Psoas muscle (tissue), 8 donors: ENCODE results near the gene CENPL. TPM values are rescaled to one million over a fixed set of nuclear protein-coding genes. Genes with fewer than 3 reads are reported as not detected.
"Not testable (repeated sequence)": the region's sequence is repeated elsewhere in the genome, so short reads cannot be mapped to it uniquely, and the experiment has no call there.

ENCODE experiments used
- ATAC-seq, 4 donors: fragments of 200-7000 bp; cut with Tn5 transposase; one replicate each; pipeline ENCODE4 v1.9.1; 2020; ENCODE audit warnings: moderate library complexity in 3 of 4, mild to moderate bottlenecking in 2 of 4
- DNase-seq, 2 donors: peaks; one replicate each; pipeline ENCODE4 v3.0.0-alpha.2; 2020
- H3K27ac ChIP-seq: fragments of 200-600 bp; one replicate; pipeline ENCODE4 v1.8.0; 2022
- H3K27me3 ChIP-seq, 3 donors: fragments of 200-600 bp in 1 of 3; one replicate each; pipeline versions ENCODE4 v1.6.1 to v1.8.0; 2013 to 2022; ENCODE audit warnings: low read length in 2 of 3, mild to moderate bottlenecking in 2 of 3, moderate library complexity in 1 of 3; ENCODE audit not compliant: insufficient read depth in 3 of 3
- H3K36me3 ChIP-seq, 2 donors: fragments of 200-600 bp in 1 of 2; one replicate each; pipeline versions ENCODE4 v1.6.1 to v1.8.0; 2013 to 2022; ENCODE audit warnings: low read depth in 1 of 2, mild to moderate bottlenecking in 1 of 2, moderate library complexity in 1 of 2; ENCODE audit not compliant: insufficient read depth in 1 of 2
- H3K4me1 ChIP-seq: fragments of 200-600 bp; one replicate; pipeline ENCODE4 v1.8.0; 2022
- H3K4me3 ChIP-seq: fragments of 200-600 bp; one replicate; pipeline ENCODE4 v1.8.0; 2022; ENCODE audit warnings: mild to moderate bottlenecking
- H3K9me3 ChIP-seq: fragments of 200-600 bp; one replicate; pipeline ENCODE4 v1.8.0; 2022
- CTCF ChIP-seq: fragments of 200-600 bp; IDR thresholded peaks from one replicate; pipeline ENCODE4 v1.8.0; 2022; ENCODE audit warnings: antibody characterized with exemption
- WGBS, 3 donors: extraction: QIAGEN DNeasy Blood & Tissue Kit; methylation state at CpG; one replicate each; pipeline versions ENCODE4 v1.1.6 to v1.1.7; 2013; 5-methylcytosine and 5-hydroxymethylcytosine counted together
- intact Hi-C, 2 donors: fragments of 100-400 bp; cut with DNase I; formaldehyde crosslinking; loops; one replicate each; pipeline versions ENCODE4 v1.11.0 to v1.14.2; 2022
- polyA plus RNA-seq, 3 donors: library from polyadenylated mRNA; stranded (reverse); fragments of 200-250 nt; gene quantifications; one replicate each; pipeline ENCODE4 v1.2.3, GENCODE V29; 2013
- total RNA-seq, 4 donors: library from RNA; stranded (reverse); fragmentation: NEBNext Ultra II Directional in 2 of 4; extraction: Animal tissue kit (Norgen Biotek cat#: 25700) in 2 of 4; gene quantifications; one replicate each; pipeline versions ENCODE4 v1.2.1 to v1.2.4, GENCODE V29; 2021 to 2023
- donor health status: healthy with polysubstance abuse.
- donor health status: DM: no; HTN: no; CAD: no; lungs with moderate emphysema.
- donor health status: Bipolar disorder and iron deficiency.
- donor health status: healthy.
- donor health status: DM: yes; HTN: yes; CAD: no.
- donor health status: DM: no; HTN: no; CAD: no.
- donor health status: DM: no; HTN: no; CAD: no.
- donor health status: DM: yes; HTN: yes; CAD: no.

Gene CENPL
- total and polyA plus RNA-seq, 7 donors, result 2.1 to 7.0 (median 5.0) TPM

- peaks cover 0 to 54% of the 10 kb centered on the region in 2 donors for H3K36me3 ChIP-seq
Measured at GRCh38 chr1:173802961-173803360, 21.7 kb downstream of the CENPL start.

DNA sequence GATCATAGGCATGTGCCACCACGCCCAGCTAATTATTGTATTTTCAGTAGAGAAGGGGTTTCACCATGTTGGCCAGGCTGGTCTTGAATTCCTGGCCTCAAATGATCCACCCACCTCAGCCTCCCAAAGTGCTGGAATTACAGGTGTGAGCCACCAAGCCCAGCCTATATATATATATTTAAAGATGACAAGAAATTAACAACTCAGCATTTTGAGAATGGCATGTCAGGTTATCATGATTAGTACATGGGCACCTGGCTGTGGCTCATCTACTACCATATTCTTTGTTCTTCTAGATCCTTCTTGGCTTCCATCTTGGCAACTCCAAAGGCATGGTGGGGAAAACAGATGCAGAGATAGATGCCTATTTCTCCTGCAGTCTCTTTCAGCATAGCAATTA lies 24.7 kb downstream of the CENPL start:
- H3K27ac ChIP-seq, H3K27me3 ChIP-seq, H3K4me1 ChIP-seq, ATAC-seq, DNase-seq, H3K9me3 ChIP-seq, H3K4me3 ChIP-seq: not testable (repeated sequence)
- peaks cover 0 to 28% of the 10 kb centered on the region in 2 donors for H3K36me3 ChIP-seq
- intact Hi-C loops, result loop anchor here in 1 of 2 donors (10.0 kb wide), 1 partner anchor 365 kb away; no protein-coding TSS in a partner anchor
- 96 to 100% (median 98%) methylated on average over 1 of the region's 1 CpG for WGBS, 3 donors

More at GRCh38 chr1:173802961-173803360, 21.7 kb downstream of the CENPL start:
- H3K27ac ChIP-seq, result no peak overlapping the region
- H3K4me1 ChIP-seq, result no peaks in the 10 kb centered on the region
- no peaks in the 10 kb centered on the region for H3K9me3 ChIP-seq
- 95 to 98% (median 97%) methylated on average over 2 of the region's 2 CpGs for WGBS, 3 donors
- DNase-seq (no peak), ATAC-seq (no peak)
- H3K4me3 ChIP-seq, result no peak overlapping the region
- H3K27me3 ChIP-seq, result no peaks in the 10 kb centered on the region
- TF ChIP-seq CTCF, result no peak
- intact Hi-C loops, result no loop called here

- intact Hi-C loops, result loop anchor here in 1 of 2 donors (10.0 kb wide), 1 partner anchor 363 kb away; no protein-coding TSS in a partner anchor
- no peak for TF ChIP-seq CTCF
- Histone ChIP-seq H3K9me3 (peaks cover 6% of the 10 kb centered on the region), H3K27ac (no peak overlapping the region), H3K27me3 (no peaks in the 10 kb centered on the region), H3K4me3 (no peak overlapping the region), H3K36me3 (peaks cover 0 to 26% of the 10 kb centered on the region in 2 donors), H3K4me1 (no peaks in the 10 kb centered on the region)
- ATAC-seq, result no peak
- DNase-seq, result no peak
Measured at GRCh38 chr1:173798078-173798477, 26.6 kb downstream of the CENPL start.

GRCh38 chr1:173789841-173790240 lies 34.8 kb downstream of the CENPL start:
- no peak for TF ChIP-seq CTCF
- Histone ChIP-seq H3K27ac (no peak overlapping the region), H3K36me3 (peaks cover 0 to 29% of the 10 kb centered on the region in 2 donors), H3K4me3 (no peak overlapping the region), H3K4me1 (no peaks in the 10 kb centered on the region), H3K9me3 (no peaks in the 10 kb centered on the region), H3K27me3 (no peaks in the 10 kb centered on the region)
- 97 to 99% (median 98%) methylated on average over 2 of the region's 2 CpGs for WGBS, 3 donors
- DNase-seq (no peak), ATAC-seq (no peak)
- intact Hi-C loops, result loop anchor here in 1 of 2 donors (10.0 kb wide), 1 partner anchor 355 kb away; no protein-coding TSS in a partner anchor

DNA sequence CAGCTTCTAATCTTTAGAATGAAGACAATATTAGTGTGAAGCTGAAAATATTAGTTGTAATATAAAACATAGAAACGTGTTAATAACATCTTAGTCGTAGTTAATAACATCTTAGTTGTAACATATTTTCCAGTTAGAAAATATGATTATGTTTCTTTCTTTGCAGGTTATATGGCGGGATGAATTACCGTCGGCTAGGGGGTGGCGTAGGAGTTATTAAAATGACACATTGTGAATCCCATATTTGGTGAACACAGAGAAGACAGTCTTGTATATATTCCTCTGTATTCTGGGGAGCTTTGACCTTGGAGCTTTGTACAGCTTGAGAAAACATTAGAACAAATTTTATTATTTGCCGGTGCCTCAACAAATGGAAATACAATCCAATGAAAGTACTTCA lies 39.7 kb downstream of the CENPL start:
- no peak overlapping the region for H3K4me3 ChIP-seq
- WGBS, 3 donors, result 96 to 97% (median 97%) methylated on average over 7 of the region's 7 CpGs
- H3K27me3 ChIP-seq, result no peaks in the 10 kb centered on the region
- DNase-seq (no peak), ATAC-seq (no peak)
- no peaks in the 10 kb centered on the region for H3K4me1 ChIP-seq
- no peak overlapping the region for H3K27ac ChIP-seq
- intact Hi-C loops, result no loop called here
- no peaks in the 10 kb centered on the region for H3K9me3 ChIP-seq
- peaks cover 0 to 67% of the 10 kb centered on the region in 2 donors for H3K36me3 ChIP-seq
- no peak for TF ChIP-seq CTCF
